HG03135 (cell line): ENCODE results near the gene PIH1D2.
A peak's percentile ranks its signal among the peaks of the same experiment; 100 is the strongest.
"Not testable (repeated sequence)": the region's sequence is repeated elsewhere in the genome, so short reads cannot be mapped to it uniquely, and the experiment has no call there.

ENCODE experiments used
- ATAC-seq: cut with Tn5 transposase; IDR thresholded peaks from one replicate; pipeline ENCODE4 v1.9.1; 2021; ENCODE audit warnings: mild to moderate bottlenecking, moderate library complexity; ENCODE audit not compliant: unreplicated experiment

Gene PIH1D2

GRCh38 chr11:112057170-112057569 is 16.6 kb downstream of the PIH1D2 start:
- no peak for ATAC-seq

GRCh38 chr11:112051768-112052167 is 22.0 kb downstream of the PIH1D2 start:
- no peak for ATAC-seq

- peak; percentile 67 for ATAC-seq
Observed at GRCh38 chr11:112050721-112051120, 23.1 kb downstream of the PIH1D2 start.

GRCh38 chr11:112049777-112050176 is 24.0 kb downstream of the PIH1D2 start:
- ATAC-seq, result no peak

GRCh38 chr11:112048256-112048655 is 25.6 kb downstream of the PIH1D2 start:
- ATAC-seq, result not testable (repeated sequence)

- ATAC-seq, result not testable (repeated sequence)
Observed at GRCh38 chr11:112046647-112047046, 27.2 kb downstream of the PIH1D2 start.

- no peak for ATAC-seq
Observed at GRCh38 chr11:112044961-112045360, 28.9 kb downstream of the PIH1D2 start.

- ATAC-seq, result no peak
Observed at GRCh38 chr11:112042961-112043304, 30.9 kb downstream of the PIH1D2 start.

GRCh38 chr11:112042161-112042960 is 31.5 kb downstream of the PIH1D2 start:
- ATAC-seq, result no peak

- ATAC-seq, result no peak
Observed at GRCh38 chr11:112037527-112037926, 36.3 kb downstream of the PIH1D2 start.

- no peak for ATAC-seq
Observed at GRCh38 chr11:112033902-112034301, 39.9 kb downstream of the PIH1D2 start.

GRCh38 chr11:112029460-112029859 is 44.4 kb downstream of the PIH1D2 start:
- no peak for ATAC-seq

- ATAC-seq, result not testable (repeated sequence)
Observed at GRCh38 chr11:112026784-112027410, 46.9 kb downstream of the PIH1D2 start.

- ATAC-seq, result peak; percentile 8
Observed at GRCh38 chr11:112025707-112026106, 48.1 kb downstream of the PIH1D2 start.

- peak; percentile 71 for ATAC-seq
Observed at GRCh38 chr11:112024773-112025678, 48.8 kb downstream of the PIH1D2 start, which contains the start of gene DLAT. TSS of gene DLAT (plus strand) at chr11:112025408. CDS start at chr11:112025473, 65 bp downstream.

GRCh38 chr11:112024178-112024772 is 49.5 kb downstream of the PIH1D2 start:
- peak; percentile 42 for ATAC-seq

- no peak for ATAC-seq
Observed at GRCh38 chr11:112023104-112023503, 50.7 kb downstream of the PIH1D2 start.

GRCh38 chr11:112019066-112019465 is 54.8 kb downstream of the PIH1D2 start:
- no peak for ATAC-seq
